B cell (primary cell): ENCODE results near the gene SPSB1.

ENCODE experiments used
- CTCF ChIP-seq: fragments of 200-600 bp; IDR thresholded peaks from one replicate; pipeline ENCODE4 v1.8.0; 2022; ENCODE audit warnings: antibody characterized with exemption, mild to moderate bottlenecking
- EZH2 ChIP-seq: IDR thresholded peaks from 2 replicates; pipeline ENCODE4 v1.6.1; 2012; ENCODE audit warnings: borderline replicate concordance, low read depth, mild to moderate bottlenecking, moderate library complexity, low read length; ENCODE audit not compliant: insufficient read depth, poor library complexity, severe bottlenecking

- TF ChIP-seq CTCF: no peak
- TF ChIP-seq EZH2: no peak
Measured at GRCh38 chr1:9402256-9402616, 109.5 kb downstream of the SPSB1 start.
